Stimulated activated CD4-positive, alpha-beta T cell treated with anti-CD3 and anti-CD28 coated beads, TNF-alpha, amount 100 ng/mL, for 4 hours (primary cell): ENCODE results near the gene SP110.

Experiments used
- DNase-seq, 3 experiments: peaks; one replicate each; pipeline ENCODE4 v3.0.0-alpha.2; 2020; ENCODE audit warnings: low read depth in 3 of 3

The SP110 gene

DNA sequence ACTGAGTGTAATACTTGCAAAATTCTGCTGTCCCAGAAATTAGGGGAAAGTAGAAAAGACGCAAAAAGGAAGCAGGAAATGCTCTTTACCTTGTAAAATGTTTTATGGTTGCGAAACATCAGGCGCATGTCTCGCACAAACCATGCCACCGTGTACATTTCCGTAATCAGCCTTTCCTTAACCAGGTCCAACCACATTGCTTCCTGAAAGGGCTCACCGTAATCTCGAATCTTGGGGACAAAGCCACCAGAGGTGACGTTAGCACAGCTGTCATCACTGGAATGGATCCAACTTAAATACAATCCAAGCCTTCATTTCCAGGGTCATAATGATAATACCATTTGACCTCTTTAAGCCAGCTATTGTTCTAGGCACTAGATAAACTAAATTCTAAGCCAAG is 49.3 kb downstream of the SP110 start:
- no peak for DNase-seq

DNA sequence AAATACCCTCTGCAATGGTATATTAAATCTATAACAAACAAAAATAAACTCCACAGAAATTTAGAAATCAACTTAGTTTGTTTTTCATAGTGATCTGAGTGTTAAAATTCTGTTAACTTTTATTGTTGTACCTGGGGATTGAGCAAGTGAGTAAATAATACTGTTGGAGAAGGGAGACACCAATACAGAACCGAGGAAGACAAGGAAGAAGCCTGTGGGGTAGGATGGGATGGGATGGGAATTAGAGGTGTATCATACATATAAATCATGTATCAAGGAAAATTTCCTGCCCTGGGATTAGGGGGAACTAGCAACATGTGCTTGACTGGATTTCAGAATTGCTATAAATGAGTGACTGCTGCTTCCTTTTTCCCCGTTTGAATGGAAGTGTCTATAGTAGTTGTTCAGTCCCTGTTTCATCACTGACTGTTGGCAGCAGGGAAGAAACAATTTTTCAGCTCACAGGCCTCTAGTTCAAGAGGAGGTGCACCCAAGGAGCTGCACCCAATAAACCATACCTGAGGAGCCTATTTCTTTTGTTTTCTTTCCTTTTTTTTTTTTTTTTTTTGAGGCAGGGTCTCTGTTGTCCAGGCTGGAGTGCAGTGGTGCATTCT is 53.1 kb downstream of the SP110 start:
- no peak for DNase-seq

GRCh38 chr2:230164139-230164538 is 55.6 kb downstream of the SP110 start:
- DNase-seq, result no peak

GRCh38 chr2:230162981-230163380 is 56.8 kb downstream of the SP110 start:
- no peak for DNase-seq

GRCh38 chr2:230161184-230161583 is 58.6 kb downstream of the SP110 start:
- DNase-seq, result no peak

DNA sequence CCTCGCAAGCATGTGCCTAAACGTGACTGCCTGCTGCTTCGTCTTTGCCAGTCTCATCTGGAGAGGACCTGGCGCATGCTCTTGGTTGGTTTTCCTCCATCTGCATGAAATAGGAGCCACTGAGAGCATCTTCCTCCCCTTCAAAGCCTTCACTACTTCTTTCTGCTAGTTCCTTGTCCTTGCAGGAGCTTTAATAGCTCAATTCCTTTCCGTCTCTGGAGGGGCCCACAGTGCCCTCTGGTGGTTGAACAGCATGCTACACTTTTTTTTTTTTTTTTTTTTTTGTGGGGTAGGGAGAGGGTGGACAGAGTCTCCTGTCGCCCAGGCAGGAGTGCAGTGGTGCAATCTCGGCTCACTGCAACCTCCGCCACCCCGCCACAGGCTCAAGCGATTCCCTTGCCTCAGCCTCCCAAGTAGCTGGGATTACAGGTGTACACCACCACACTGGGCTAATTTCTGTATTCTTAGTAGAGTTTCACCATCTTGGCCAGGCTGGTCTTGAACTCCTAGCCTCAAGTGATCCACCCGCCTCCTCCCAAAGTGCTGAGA is 59.6 kb downstream of the SP110 start:
- DNase-seq, result peak; percentile 16 to 25 (median 23)

DNA sequence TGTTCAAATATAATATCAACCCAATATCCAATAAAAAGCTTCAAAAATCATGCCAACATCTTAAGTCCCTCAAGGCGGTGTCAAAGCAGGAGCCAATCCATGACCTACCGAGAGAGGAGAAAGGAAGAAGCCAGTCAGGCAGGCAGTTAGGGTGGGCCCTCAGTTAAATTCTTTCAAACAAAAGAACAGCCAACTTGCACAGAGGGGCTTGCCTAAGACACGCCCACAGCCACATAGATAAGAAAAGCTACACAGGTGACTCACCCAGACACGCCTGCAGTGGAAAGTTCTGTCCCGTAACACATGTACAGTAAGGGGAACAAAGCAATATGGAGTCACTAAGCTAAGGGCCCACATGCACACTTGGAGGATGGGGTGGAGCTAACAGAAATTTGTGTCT is 61.3 kb downstream of the SP110 start:
- DNase-seq, result no peak

DNA sequence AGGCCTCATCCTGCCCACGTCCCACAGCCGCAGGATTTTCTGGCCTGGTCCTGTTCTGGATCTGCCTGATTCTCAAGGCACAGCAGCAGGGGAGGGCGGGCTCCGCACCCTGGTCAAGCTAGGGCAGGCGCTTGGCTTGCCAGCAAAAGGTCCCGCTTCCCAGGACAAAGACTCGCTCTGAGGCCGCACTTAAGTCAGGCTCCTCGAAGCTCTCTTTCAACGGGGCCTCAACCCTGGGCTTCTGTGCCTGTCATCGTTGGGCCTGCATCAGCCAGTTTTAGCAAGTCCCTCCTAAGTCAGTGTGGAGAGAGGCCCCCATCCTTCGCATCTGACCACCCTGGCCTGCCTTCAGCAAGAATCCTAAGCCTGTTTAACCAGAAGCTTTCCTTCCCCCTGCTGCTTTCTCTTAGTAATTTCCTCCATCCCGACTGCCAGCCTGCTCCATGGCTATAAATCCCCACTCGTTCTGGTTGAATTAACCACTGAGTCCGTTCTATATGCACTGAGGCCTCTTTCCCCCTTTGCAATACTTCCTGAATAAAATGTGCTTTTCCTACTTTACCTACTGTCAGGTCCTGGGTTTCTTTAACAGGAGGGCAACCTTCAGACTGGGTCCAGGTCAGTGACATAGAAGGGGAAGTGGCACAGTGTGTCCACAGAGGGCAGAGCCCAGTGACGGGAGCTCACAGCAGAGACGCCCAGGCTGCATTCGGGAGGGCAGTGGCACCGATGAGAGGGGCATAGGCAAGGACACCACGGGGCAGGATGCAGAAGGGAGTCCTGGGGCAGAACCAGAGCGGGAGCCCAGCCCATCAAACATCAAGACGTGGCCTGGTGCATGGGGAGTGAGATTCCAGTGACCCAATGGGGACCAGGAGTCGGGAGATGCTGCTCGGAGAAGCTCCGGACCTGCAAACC is 62.7 kb downstream of the SP110 start:
- no peak for DNase-seq

DNA sequence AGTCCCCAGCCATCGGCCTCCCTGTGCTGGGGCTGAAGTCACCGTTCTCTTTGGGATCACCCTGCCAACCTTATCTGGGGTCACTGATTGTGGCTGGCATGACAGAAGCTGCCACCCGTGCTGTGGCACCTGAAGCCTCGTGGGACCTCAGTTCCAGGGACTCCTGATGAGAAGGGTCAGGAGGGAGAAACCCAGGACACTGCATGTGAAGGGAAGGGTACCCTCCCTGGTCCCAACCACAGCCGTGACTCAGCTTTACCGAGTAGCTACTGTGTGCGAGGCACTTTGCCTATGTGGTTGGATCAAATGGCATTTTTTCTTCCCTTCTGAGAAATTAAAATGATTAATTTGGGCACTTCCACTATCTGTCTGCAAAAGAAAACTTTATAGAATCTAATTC is 64.4 kb downstream of the SP110 start:
- no peak for DNase-seq

GRCh38 chr2:230153390-230153976 is 66.3 kb downstream of the SP110 start:
- DNase-seq, result no peak

DNA sequence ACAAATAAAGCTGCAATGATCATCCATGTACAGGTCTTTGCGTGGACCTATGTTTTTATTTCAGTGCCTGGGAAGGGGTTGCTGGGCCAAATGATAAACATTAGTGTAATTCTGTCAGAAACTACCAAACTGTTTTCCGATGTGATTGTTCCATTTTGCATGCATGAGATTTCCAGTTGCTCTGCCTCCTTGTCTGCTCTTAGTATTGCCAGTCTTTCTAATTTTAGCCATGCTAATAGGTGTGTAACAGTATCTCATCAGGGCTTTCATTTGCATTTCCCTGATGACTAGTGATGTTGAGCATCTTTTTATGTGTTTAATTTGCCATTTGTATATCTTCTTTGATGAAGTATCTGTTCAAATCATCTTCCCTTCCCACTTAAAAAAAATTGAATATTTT is 67.5 kb downstream of the SP110 start:
- no peak for DNase-seq

DNA sequence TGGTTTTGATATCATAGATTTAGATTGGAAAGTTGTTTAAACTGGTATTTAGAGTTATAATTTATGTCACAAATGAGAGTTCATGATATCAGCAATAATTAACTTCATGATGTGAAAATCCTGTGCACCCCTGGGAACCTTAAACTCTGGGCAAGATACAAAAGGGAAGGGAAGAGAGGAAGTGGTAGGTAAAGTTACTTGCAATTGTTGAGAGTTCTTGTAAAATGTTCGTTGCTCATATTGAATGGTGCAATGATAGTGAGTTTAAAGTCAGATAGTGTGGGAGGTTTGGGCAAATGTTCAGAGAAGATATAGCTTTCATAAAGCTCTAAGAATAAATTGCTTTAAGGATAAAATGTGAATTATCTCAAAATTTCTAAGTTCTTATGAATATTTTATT is 75.4 kb downstream of the SP110 start:
- no peak for DNase-seq

- DNase-seq, result no peak
Observed at GRCh38 chr2:230140667-230141066, 79.1 kb downstream of the SP110 start.

GRCh38 chr2:230137902-230138539 is 81.8 kb downstream of the SP110 start:
- DNase-seq, result no peak

GRCh38 chr2:230135130-230135525 is 84.7 kb downstream of the SP110 start:
- no peak for DNase-seq

DNA sequence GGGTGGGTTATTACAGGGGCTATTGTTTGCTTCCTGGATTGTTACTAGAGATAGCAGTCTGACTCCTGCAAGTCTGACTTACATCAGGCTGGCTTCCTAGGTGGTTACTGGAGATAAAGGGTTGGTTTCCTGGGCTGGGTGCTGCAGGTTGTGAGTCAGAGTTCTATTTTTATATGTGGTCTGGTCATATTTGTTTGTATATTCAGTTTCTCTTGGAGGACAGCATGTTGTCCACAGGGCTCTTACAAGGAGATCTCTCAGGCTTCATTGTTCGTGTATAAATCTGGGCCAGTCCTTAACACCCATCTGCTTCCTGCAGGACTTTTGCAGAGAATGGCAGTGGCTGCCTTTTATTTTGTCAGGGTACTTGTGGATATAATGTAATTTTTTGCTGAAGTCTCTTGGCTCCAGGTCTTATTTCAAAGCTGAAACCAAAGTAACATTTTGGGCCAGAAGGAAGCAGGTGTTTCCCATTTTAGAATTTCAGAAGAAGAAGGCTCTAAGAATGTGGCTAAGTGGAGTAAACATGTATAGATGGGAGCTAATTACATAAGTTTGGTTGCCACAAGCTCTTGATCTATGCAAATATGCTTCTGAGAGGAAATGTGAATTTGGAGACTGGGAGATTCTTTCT is 85.2 kb downstream of the SP110 start:
- DNase-seq, result no peak

- DNase-seq, result no peak
Observed at GRCh38 chr2:230131366-230131765, 88.4 kb downstream of the SP110 start.

DNA sequence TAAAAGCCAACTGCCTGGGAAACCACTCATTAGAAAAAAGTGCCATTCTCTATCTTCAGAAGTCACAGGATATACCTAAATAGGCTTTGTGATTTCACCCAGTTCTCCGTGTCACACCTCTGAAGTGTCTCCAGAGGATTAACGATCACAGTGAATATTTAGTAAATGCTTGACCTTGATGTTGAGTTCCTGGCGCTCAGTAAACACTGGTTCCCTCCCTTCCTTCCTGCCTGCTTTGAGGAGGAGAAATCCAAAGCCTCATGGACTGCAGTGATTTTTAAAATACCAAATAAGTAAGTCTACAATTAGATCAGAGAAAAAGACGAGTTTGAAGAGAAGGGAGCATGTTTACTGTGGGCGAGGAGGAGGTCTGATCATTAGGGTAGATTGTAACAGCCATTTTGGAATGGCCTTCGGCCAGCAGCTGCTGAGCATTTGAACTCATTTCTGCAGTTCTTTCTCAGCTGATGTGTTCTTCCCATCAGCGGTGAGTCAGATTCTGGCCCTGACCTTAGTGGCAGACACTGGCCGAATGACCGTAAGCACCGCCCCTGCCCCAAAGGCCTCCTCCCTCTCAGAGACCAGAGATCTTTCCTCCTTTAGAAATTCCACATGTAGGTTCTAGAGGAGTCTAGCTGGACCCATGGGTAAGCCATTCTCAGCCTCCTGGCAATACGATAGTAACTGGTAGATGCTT is 89.0 kb downstream of the SP110 start:
- DNase-seq, result no peak

DNA sequence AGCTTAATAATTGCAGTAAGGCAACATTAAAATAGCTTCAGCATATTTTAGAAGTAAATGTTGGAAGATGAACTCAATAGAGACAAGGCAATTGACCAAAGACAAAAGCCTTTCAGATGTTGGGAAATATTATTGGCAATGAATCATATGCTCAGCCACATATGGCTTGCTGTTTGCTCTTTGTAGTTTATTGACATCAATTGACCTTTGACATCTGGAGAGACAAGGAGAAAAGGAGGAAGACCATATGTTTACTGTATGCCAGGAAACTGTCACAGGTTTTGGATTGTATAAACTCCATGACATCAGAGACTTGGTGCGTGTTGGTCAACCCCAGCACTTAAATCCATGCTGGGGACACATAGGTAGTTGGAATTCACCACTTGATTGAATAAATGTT is 90.4 kb downstream of the SP110 start:
- no peak for DNase-seq

GRCh38 chr2:230128623-230129342 is 91.0 kb downstream of the SP110 start:
- DNase-seq, result no peak
